Measurements from ENCODE around the gene DAPK2.

DNA sequence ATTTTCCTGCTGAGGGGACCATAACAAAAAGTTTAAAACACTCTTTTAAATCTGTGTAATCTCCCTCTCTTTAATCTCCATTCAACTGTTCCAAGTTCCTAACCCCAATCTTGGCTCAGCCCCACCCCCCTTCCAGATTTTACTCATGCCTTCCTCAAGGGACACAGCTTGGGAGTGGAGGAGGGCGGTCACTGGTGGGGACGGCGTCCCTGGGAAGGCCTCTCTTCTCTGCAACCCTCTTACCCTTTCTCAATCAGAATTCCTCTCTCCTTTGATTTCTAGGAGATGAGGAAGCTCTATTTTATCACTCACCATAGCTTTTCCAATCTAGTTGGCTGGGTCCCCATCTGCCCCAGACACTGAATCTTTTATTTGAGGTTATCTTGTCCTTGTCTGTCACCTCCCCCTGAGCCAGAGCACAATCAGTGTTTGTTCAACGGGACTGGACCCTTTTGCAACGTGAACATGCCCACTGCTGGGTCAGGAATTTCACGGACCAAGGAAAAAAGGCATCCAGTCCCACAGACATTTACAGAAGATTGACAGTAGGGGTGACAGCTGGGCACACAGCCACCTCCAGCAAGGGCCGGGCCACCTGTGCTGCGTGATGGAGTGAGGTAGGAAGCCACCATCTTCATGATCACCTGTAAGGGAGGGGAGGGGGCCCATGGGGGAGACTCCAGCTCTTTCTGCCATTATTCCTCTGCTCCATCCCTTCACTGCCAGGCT, 128.5 kb downstream of the DAPK2 start:
- TF ChIP-seq RAD21 (IDR thresholded peaks at IDR 0.05; ENCODE audit: low read depth) (no peak), TCF12 (IDR thresholded peaks at IDR 0.05; ENCODE audit: low read depth) (no peak), EGR1 (IDR thresholded peaks at IDR 0.05) (no peak), CEBPB (IDR thresholded peaks at IDR 0.05) (no peak), EP300 (IDR thresholded peaks at IDR 0.05; ENCODE audit: borderline replicate concordance) (no peak), TAF1 (IDR thresholded peaks at IDR 0.05; ENCODE audit: low read depth) (no peak), CREB1 (IDR thresholded peaks at IDR 0.05; ENCODE audit: low read depth) (no peak), YY1 (IDR thresholded peaks at IDR 0.05; ENCODE audit: low read depth) (no peak), TEAD4 (IDR thresholded peaks at IDR 0.05) (no peak)
- TF ChIP-seq, protein P1, sequence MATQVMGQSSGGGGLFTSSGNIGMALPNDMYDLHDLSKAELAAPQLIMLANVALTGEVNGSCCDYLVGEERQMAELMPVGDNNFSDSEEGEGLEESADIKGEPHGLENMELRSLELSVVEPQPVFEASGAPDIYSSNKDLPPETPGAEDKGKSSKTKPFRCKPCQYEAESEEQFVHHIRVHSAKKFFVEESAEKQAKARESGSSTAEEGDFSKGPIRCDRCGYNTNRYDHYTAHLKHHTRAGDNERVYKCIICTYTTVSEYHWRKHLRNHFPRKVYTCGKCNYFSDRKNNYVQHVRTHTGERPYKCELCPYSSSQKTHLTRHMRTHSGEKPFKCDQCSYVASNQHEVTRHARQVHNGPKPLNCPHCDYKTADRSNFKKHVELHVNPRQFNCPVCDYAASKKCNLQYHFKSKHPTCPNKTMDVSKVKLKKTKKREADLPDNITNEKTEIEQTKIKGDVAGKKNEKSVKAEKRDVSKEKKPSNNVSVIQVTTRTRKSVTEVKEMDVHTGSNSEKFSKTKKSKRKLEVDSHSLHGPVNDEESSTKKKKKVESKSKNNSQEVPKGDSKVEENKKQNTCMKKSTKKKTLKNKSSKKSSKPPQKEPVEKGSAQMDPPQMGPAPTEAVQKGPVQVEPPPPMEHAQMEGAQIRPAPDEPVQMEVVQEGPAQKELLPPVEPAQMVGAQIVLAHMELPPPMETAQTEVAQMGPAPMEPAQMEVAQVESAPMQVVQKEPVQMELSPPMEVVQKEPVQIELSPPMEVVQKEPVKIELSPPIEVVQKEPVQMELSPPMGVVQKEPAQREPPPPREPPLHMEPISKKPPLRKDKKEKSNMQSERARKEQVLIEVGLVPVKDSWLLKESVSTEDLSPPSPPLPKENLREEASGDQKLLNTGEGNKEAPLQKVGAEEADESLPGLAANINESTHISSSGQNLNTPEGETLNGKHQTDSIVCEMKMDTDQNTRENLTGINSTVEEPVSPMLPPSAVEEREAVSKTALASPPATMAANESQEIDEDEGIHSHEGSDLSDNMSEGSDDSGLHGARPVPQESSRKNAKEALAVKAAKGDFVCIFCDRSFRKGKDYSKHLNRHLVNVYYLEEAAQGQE (IDR thresholded peaks at IDR 0.05; ENCODE audit: low read depth), result no peak
- TF ChIP-seq, protein P2, sequence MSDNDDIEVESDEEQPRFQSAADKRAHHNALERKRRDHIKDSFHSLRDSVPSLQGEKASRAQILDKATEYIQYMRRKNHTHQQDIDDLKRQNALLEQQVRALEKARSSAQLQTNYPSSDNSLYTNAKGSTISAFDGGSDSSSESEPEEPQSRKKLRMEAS (IDR thresholded peaks at IDR 0.05), result no peak

All from Ishikawa (cell line).